K562 (cell line): Measurements from ENCODE around the gene RNU6-9. TPM values are rescaled to one million over a fixed set of nuclear protein-coding genes. Genes with fewer than 3 reads are reported as not detected.
A peak's percentile ranks its signal among the peaks of the same experiment; 100 is the strongest.

Experiments
- ATAC-seq: fragments of 200-7000 bp; cut with Tn5 transposase; 3 replicates; pipeline ENCODE4 v1.9.1; 2020; ENCODE audit warnings: moderate library complexity
- BruUV-seq: library from RNA; stranded (reverse); fragments of 400-500 nt; replicated peaks from 2 replicates; lab custom pipeline; 2021; lab: Mats Ljungman, UMichigan
- CTCF ChIA-PET: fragments of 300-600 bp; formaldehyde crosslinking; extraction: SDS; loops from one replicate; lab custom pipeline; 2021; ENCODE audit warnings: low intra/inter-chr PET ratio; lab: Yijun Ruan, JAX
- POLR2A ChIA-PET: fragments of 300-600, 350-650 bp; sonication (Branson Sonifier 250); formaldehyde crosslinking; extraction: SDS; loops from one replicate; lab custom pipeline; 2021; ENCODE audit warnings: antibody characterized with exemption, inconsistent platforms; lab: Yijun Ruan, JAX
- DNase-seq, 4 experiments: peaks; one replicate each; pipeline versions ENCODE4 v3.0.0 to v3.0.0-alpha.2; 2011 to 2018; ENCODE audit warnings: low spot score in 3 of 4, mixed read lengths in 3 of 4; ENCODE audit errors: extremely low read depth in 1 of 4
- FAIRE-seq: peaks from 2 replicates; lab custom pipeline; 2011; peaks lifted over from hg19 to GRCh38; lab: Jason Lieb, UNC
- H2AFZ ChIP-seq: 2 replicates; pipeline ENCODE4 v1.6.0; 2011; ENCODE audit warnings: low read depth, low read length, control low read depth, inconsistent platforms
- H3K27ac ChIP-seq: fragments of 200-600 bp; 3 replicates; pipeline ENCODE4 v1.8.0; 2011; ENCODE audit warnings: low read depth, mild to moderate bottlenecking, control low read depth, inconsistent platforms, low read length, moderate library complexity, mixed read lengths; ENCODE audit errors: extremely low read depth
- H3K27me3 ChIP-seq, 2 experiments: fragments of 300-600 bp in 1 of 2; 2 replicates in 1 of 2; 3 replicates in 1 of 2; pipeline versions ENCODE4 v1.6.0 to v1.8.0; 2011; ENCODE audit warnings: inconsistent platforms in 2 of 2, low read length in 2 of 2, mild to moderate bottlenecking in 1 of 2, mixed read lengths in 1 of 2, moderate library complexity in 1 of 2; ENCODE audit not compliant: control insufficient read depth in 2 of 2, insufficient read depth in 2 of 2
- H3K36me3 ChIP-seq: fragments of 300-600 bp; 3 replicates; pipeline ENCODE4 v1.8.0; 2011; ENCODE audit warnings: mild to moderate bottlenecking, low read length, inconsistent platforms; ENCODE audit not compliant: control insufficient read depth, insufficient read depth
- H3K4me1 ChIP-seq, 2 experiments: fragments of 200-600 bp in 1 of 2; replicated peaks in 1 of 2; 2 replicates in 1 of 2; 3 replicates in 1 of 2; pipeline versions ENCODE4 v1.5.1 to v1.8.0; 2011; ENCODE audit warnings: inconsistent platforms in 2 of 2, low read length in 2 of 2, mild to moderate bottlenecking in 1 of 2, mixed read lengths in 1 of 2, moderate library complexity in 1 of 2; ENCODE audit not compliant: control insufficient read depth in 2 of 2, insufficient read depth in 2 of 2
- H3K4me2 ChIP-seq: 2 replicates; pipeline ENCODE4 v1.6.1; 2011; ENCODE audit warnings: low read length, control low read depth, inconsistent platforms, mixed read lengths; ENCODE audit not compliant: insufficient read depth
- H3K4me3 ChIP-seq: fragments of 200-600 bp; sonication (generic), shearing (Covaris generic); 2 replicates; pipeline ENCODE4 v1.5.1; 2016; ENCODE audit warnings: control low read depth, inconsistent platforms
- H3K79me2 ChIP-seq: fragments of 200-600 bp; 3 replicates; pipeline ENCODE4 v1.8.0; 2011; ENCODE audit warnings: low read length, inconsistent platforms; ENCODE audit not compliant: control insufficient read depth, insufficient read depth
- H3K9ac ChIP-seq, 2 experiments: 2 replicates each; pipeline versions ENCODE4 v1.6.0 to v1.6.1; 2011; ENCODE audit warnings: low read depth in 2 of 2, low read length in 2 of 2, control low read depth in 1 of 2, inconsistent platforms in 1 of 2, mild to moderate bottlenecking in 1 of 2, mixed read lengths in 1 of 2; ENCODE audit not compliant: insufficient read depth in 1 of 2
- H3K9me1 ChIP-seq: one replicate; pipeline ENCODE4 v1.6.0; 2011; ENCODE audit warnings: inconsistent platforms, mild to moderate bottlenecking, low read length, moderate library complexity; ENCODE audit not compliant: control insufficient read depth, insufficient read depth
- H3K9me3 ChIP-seq: replicated peaks from 2 replicates; pipeline ENCODE4 v1.5.1; 2011; ENCODE audit warnings: low read depth, low read length, inconsistent platforms; ENCODE audit not compliant: control insufficient read depth, insufficient read depth
- H4K20me1 ChIP-seq: replicated peaks from 2 replicates; pipeline ENCODE4 v1.6.1; 2011; ENCODE audit warnings: low read length, inconsistent platforms, mixed read lengths; ENCODE audit not compliant: control insufficient read depth, insufficient read depth
- HOXB6 ChIP-seq: fragments of 250-450 bp; sonication (Bioruptor Pico); IDR thresholded peaks from 2 replicates; pipeline ENCODE4 v1.5.1; 2022; ENCODE audit warnings: mild to moderate bottlenecking, borderline replicate concordance
- MED1 ChIP-seq: sonication (generic); formaldehyde crosslinking; IDR thresholded peaks from 2 replicates; pipeline ENCODE4 v1.8.1; 2023; ENCODE audit warnings: missing genetic modification reagents, borderline replicate concordance
- RBFOX2 ChIP-seq: fragments of 200-400 bp; formaldehyde crosslinking; IDR thresholded peaks from 2 replicates; pipeline ENCODE4 v1.6.1; 2017; ENCODE audit warnings: low read depth, mild to moderate bottlenecking, low read length, moderate library complexity
- RBM22 ChIP-seq: fragments of 200-400 bp; formaldehyde crosslinking; IDR thresholded peaks from 2 replicates; pipeline ENCODE4 v1.6.1; 2018; ENCODE audit warnings: low read length, low read depth; ENCODE audit not compliant: poor library complexity, severe bottlenecking
- ZNF124 ChIP-seq: sonication (generic); formaldehyde crosslinking; IDR thresholded peaks from 2 replicates; pipeline ENCODE4 v1.8.1; 2022; ENCODE audit warnings: missing genetic modification reagents
- ZNF146 ChIP-seq: IDR thresholded peaks from one replicate; pipeline ENCODE4 v1.6.1; 2018; ENCODE audit warnings: missing compliant biosample characterization; ENCODE audit not compliant: unreplicated experiment
- ZNF197 ChIP-seq: fragments of 200-800 bp; sonication (Bioruptor generic); IDR thresholded peaks from 2 replicates; pipeline ENCODE4 v1.6.1; 2016; ENCODE audit warnings: low read depth, missing genetic modification characterization, missing compliant biosample characterization
- WGBS: fragments of 100-300 bp; shearing (Covaris generic); methylation state at CpG from one replicate; pipeline ENCODE4 v1.1.6; 2016; ENCODE audit warnings: low coverage, mixed read lengths; ENCODE audit not compliant: insufficient coverage; ENCODE audit errors: missing lambda C conversion rate; 5-methylcytosine and 5-hydroxymethylcytosine counted together
- in situ Hi-C: fragments of 300-500 bp; cut with MboI; formaldehyde crosslinking; loops from 4 replicates; pipeline ENCODE4 v1.15.0; 2018; ENCODE audit warnings: inconsistent platforms, mixed read lengths
- intact Hi-C: fragments of 100-400 bp; cut with micrococcal nuclease; formaldehyde crosslinking; loops from 2 replicates; pipeline ENCODE4 v1.14.2; 2022
- polyA plus RNA-seq, 8 experiments: library from polyadenylated mRNA; depleted of rRNA in 4 of 8; stranded (reverse) in 5 of 8; unstranded in 3 of 8; fragments of >200 nt; fragmentation: Nextera tagmentation in 2 of 8; fragmentation: Illumina TruSeq in 1 of 8; extraction: Ambion mirVana in 2 of 8; extraction: Trizol in 1 of 8; gene quantifications; 2 replicates each; pipeline versions ENCODE4 v1.2.1 to v1.2.3, GENCODE V29; 2011 to 2014; ENCODE audit warnings: inconsistent platforms in 1 of 8, missing spikeins in 1 of 8
- total RNA-seq, 7 experiments: library from RNA; depleted of rRNA in 6 of 7; stranded (reverse); fragments of >200 nt in 6 of 7; fragmentation: Illumina TruSeq in 2 of 7; extraction: Trizol in 2 of 7; gene quantifications; 2 replicates each; pipeline versions ENCODE4 v1.2.1 to v1.2.3, GENCODE V29; 2011 to 2021; ENCODE audit warnings: low replicate concordance in 1 of 7

Gene RNU6-9
- total and polyA plus RNA-seq, 9 of the 15 experiments (the other 6 are each of a cell fraction or from before 2014, with no cell fraction given), result not detected

- FAIRE-seq (no peak), ATAC-seq (no peak), DNase-seq (no peak)
- Histone ChIP-seq H3K9me1 (peaks cover 4% of the 10 kb centered on the region), H3K27me3 (no peaks in the 10 kb centered on the region), H3K9ac (no peak overlapping the region), H3K9me3 (no peaks in the 10 kb centered on the region), H3K4me1 (peaks cover 0 to 48% of the 10 kb centered on the region in 2 experiments; a peak in 3 of 5 replicates), H3K36me3 (peaks cover 82% of the 10 kb centered on the region; the same call in 2 of the 3 replicates), H4K20me1 (0 out of 2 replicates have a peak, but pooled peaks cover 3% of the 10 kb centered on the region), H2AFZ (no peak overlapping the region), H3K27ac (no peak overlapping the region), H3K79me2 (peaks cover 76% of the 10 kb centered on the region), H3K4me2 (no peak overlapping the region), H3K4me3 (no peak overlapping the region)
- no TSS peak for BruUV-seq
- no peak for TF ChIP-seq ZNF197
- no peak for TF ChIP-seq MED1 (CRISPR knock-in tag)
- peak; percentile 57 for TF ChIP-seq RBM22
- TF ChIP-seq HOXB6 (CRISPR knock-in tag), result no peak
- no peak for TF ChIP-seq ZNF146
- peak; percentile 51 for TF ChIP-seq RBFOX2
- TF ChIP-seq ZNF124 (CRISPR knock-in tag), result no peak
- in situ Hi-C loops (no loop called here), intact Hi-C loops (no loop called here)
- ChIA-PET CTCF (no interaction called here), POLR2A (interaction anchor here (1.0 kb wide), 1 partner anchor 9 kb away, joined by 4 read pairs; no protein-coding TSS in a partner anchor)
- 90% methylated on average over 22 of the region's 29 CpGs for WGBS
Observed at GRCh38 chr19:934197-934840, 41.0 kb downstream of the RNU6-9 start.
